PC-9 (cell line): ENCODE measurements around the gene NPEPL1.

Experiments used
- EZH2 ChIP-seq: fragments of 200-600 bp; sonication (generic); IDR thresholded peaks from 2 replicates; pipeline ENCODE4 v1.8.0; 2017; ENCODE audit warnings: antibody characterized with exemption, low read depth
- TF ChIP-seq, protein P1 (sequence below): fragments of 200-600 bp; sonication (generic); conservative IDR thresholded peaks from 2 replicates; pipeline ENCODE4 v1.6.1; 2017; ENCODE audit warnings: mixed run types, antibody characterized with exemption, mild to moderate bottlenecking, moderate library complexity

DNA sequence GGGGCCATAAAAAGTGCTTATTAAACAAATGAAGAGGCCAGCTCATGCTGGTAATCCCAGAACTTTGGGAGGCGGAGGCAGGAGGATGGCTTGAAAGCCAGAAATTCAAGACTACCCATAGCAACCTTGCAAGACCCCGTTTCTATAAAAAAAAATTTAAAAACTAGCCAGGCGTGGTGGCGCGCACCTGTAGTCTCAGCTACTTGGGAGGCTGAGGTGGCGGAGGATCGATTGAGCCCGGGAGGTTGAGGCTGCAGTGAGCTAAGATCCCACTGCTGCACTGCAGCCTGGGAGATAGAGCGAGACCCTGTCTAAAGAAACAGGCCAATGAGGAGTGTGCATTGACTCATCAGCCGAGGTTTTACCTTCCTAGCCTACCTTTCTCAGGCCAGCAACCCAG is 15.2 kb downstream of the NPEPL1 start:
- TF ChIP-seq, protein P1, sequence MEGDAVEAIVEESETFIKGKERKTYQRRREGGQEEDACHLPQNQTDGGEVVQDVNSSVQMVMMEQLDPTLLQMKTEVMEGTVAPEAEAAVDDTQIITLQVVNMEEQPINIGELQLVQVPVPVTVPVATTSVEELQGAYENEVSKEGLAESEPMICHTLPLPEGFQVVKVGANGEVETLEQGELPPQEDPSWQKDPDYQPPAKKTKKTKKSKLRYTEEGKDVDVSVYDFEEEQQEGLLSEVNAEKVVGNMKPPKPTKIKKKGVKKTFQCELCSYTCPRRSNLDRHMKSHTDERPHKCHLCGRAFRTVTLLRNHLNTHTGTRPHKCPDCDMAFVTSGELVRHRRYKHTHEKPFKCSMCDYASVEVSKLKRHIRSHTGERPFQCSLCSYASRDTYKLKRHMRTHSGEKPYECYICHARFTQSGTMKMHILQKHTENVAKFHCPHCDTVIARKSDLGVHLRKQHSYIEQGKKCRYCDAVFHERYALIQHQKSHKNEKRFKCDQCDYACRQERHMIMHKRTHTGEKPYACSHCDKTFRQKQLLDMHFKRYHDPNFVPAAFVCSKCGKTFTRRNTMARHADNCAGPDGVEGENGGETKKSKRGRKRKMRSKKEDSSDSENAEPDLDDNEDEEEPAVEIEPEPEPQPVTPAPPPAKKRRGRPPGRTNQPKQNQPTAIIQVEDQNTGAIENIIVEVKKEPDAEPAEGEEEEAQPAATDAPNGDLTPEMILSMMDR: no peak
- TF ChIP-seq EZH2: no peak
